SIG-M5 (cell line): ENCODE measurements around the gene THEMIS.
"Not testable (repeated sequence)": the region's sequence is repeated elsewhere in the genome, so short reads cannot be mapped to it uniquely, and the experiment has no call there.

ENCODE experiments used
- DNase-seq: peaks from one replicate; lab custom pipeline; 2025; lab: John Stamatoyannopoulos, UW

THEMIS gene

DNA sequence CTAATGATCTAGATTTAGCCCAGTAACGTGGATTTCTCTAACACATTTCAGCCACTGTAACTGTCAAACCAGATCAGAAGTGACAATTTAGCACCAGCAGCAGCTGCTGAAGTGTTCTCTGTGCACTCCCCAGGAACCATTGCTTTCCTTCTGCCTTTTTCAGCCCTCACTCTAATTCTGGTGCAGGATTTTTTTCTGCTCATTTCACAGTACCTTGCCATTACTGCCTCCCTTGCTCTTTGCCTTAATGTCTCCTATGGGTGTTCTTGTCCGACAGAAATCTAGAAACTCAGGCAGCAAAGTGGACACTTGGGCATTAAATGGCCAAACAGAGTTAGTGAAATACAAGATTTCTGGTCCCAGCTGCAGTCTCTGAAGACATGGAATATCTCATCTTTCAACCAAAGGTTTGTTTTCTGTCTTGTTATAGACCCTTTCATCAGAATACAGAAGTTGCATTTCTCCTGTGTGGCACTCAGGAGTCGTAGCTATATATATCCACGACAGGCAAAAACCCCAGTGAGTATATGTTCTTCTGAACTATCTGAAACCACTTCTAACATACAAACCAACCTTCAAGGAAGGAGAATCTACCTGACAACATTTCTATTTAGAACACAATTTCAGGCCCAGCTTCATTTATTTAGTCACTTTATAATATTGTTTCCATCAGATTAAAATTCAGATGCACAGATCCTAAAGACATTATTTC is 92.9 kb downstream of the THEMIS start:
- no peak for DNase-seq

DNA sequence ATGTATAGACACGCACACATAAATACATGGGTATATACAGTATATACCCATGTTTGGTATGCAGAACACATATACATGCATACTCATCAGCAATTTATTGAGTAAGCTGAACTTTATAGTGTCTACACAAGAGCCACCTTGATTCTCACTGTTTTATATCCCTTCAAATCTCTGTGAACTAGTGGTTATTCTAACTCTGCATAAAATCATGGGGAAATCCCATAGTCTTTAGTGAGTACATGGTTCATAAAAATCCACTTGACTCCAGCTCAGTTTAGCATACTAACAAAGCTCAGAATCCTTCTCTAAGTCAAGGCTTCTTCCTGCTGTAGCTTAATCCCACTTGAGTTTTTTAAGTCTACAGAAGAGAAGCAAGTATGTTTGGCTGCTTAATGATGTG is 104.1 kb downstream of the THEMIS start:
- DNase-seq = no peak

DNA sequence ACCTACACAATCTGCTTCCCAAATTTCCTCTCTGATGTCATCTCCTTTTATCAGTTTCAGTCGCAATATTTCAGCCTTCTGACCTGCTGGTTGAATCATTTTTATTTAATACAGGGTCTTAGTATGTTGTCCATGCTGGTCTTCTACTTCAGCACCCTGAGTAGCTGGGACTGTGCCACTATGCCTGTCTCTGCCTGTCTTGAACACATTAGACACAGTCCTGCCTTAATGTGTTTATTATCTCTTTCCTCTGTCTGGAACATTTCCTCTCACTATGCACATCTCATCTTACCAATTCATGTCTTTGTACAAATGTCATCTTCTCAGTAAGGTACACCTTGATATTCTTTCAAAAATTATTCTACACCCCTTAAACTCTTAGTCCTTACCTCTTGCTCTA is 106.5 kb downstream of the THEMIS start:
- no peak for DNase-seq

GRCh38 chr6:127793396-127793795 is 107.5 kb downstream of the THEMIS start:
- DNase-seq = no peak

- no peak for DNase-seq
These were observed 108.2 kb downstream of the THEMIS start for GRCh38 chr6:127792616-127793015.

DNA sequence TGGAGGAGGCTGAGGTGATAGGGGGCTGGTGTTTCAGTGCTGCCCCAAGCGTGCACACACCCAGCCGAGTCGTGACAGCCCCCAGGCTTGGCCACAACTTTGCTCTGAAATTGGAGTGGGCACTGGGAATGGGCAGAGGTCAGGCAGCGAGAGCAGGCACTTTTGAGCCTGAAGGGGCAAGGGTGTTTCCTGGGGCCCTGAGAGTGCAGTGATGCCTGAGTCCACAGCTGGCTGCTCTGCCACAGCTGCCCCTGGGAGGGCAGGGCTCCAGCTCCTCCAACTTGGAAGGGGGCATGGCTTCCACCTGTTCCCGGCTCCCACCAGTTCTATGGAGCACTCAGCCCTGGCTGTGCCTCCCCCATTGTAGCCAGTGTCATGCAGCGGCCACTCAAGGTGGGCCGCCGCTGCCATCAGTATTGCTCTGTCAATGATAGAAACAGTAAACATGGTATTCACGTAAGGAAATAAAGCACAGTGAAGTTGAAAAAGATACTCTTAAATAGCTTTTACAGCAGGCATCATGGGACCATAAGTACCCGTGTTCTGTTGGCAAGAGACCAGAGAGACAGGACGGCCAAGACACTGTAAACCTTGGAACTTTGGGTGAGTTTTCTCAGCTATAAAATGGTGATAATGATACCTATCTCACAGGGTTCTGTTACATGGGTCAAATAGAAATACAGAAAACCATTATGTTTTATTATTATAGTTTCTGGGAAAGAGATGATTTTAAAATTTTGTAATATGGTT is 108.9 kb downstream of the THEMIS start:
- no peak for DNase-seq

GRCh38 chr6:127790571-127790970 is 110.3 kb downstream of the THEMIS start:
- no peak for DNase-seq

DNA sequence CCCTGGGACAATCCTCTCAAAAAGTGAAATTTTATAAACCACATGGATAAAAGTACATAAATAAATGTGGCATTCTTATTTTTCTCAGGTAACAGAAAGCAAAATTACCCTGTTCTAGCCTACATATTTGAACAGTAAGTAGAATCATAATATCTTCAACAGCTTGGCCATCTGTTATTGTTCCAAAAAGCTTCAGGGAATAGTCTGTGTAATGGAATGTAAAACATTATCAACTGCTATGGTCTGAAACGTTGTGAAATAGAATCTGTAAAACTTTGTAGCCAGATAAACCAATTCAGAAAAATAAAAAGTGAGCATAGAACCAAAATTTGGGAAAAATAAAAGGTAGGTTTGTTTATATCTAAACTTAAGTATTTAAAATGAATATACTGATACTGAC is 114.7 kb downstream of the THEMIS start:
- DNase-seq = no peak

GRCh38 chr6:127784468-127784867 is 116.4 kb downstream of the THEMIS start:
- no peak for DNase-seq

DNA sequence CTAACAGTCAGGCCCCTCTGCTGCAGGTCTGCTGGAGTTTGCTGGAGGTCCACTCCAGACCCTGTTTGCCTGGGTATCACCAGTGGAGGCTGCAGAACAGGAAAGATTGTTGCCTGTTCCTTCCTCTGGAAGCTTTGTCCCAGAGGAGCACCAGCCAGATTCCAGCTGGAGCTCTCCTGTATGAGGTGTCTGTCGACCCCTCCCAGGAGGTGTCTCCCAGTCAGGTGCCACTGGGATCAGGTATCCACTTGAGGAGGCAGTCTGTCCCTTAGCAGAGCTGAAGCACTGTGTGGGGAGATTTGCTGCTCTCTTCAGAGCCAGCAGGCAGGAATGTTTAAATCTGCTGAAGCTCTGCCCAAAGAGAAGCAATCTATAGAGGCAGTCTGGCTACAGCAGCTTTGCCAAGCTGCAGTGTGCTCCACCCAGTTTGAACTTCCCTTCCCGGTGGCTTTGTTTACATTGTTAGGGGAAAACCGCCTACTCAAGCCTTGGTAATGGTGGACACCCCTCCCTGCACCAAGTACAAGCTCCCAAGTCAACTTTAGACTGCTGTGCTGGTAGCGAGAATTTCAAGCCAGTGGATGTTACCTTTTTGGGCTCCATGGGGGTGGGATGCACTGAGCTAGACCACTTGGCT is 119.1 kb downstream of the THEMIS start:
- DNase-seq = not testable (repeated sequence)

- DNase-seq = no peak
These were observed 124.5 kb downstream of the THEMIS start for GRCh38 chr6:127776320-127776719.

DNA sequence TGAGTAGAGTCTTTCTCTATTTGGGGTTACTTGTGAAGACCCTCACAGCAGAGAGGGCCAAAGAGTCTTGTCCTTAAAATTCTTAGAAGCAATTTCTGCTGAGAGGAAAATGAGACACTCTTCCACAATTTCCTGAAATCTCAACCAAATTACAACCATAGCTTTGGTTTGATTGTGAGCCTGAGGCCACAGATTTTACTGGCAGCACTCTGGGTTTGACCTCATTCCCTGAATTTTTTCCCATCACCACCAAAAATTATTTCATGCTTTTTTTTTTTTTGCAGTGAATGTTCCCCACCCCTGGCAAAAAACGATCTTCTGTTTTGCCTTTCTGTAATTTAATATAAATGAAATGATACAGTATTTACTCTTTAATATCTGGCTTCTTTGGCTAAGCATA is 125.5 kb downstream of the THEMIS start:
- DNase-seq = no peak

DNA sequence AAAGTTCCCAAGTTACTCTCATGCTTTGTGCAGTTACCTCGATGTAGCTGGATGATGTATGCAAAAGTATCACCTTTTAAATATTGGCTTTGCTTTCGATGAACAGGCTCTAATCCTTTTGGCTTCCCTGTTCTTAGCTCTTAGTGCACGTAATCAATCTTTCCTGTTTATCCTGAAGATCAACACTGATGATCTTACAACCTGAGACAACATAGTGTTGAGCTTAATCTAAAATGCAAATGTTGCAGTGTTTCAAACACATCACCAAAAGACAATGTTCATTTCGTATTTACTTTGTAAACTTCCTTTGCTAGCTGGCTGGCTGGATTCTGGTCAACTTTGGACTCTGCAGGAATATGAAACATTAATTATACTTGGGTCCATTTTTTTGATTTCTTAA is 132.1 kb downstream of the THEMIS start:
- no peak for DNase-seq

- no peak for DNase-seq
These were observed 132.6 kb downstream of the THEMIS start for GRCh38 chr6:127768223-127768622.

- no peak for DNase-seq
These were observed 134.9 kb downstream of the THEMIS start for GRCh38 chr6:127765949-127766348.

DNA sequence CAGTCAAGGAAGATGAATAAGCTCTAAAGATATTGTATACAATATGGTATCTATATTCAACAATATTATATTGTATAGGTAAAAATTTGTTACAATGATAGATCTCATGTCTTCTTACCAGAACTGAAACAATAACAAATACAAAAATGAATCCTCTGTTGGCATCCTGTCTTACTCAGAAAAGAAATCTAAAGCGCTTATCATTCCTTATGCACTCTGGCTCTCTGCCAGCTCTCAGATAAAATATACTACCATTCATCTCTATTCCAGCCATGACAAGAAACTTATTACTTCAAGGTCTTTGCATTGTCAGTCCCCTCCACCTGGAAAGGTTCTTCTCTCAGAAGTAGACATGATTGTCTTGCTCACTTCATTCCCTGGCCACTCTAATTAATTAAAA is 138.6 kb downstream of the THEMIS start:
- no peak for DNase-seq

DNA sequence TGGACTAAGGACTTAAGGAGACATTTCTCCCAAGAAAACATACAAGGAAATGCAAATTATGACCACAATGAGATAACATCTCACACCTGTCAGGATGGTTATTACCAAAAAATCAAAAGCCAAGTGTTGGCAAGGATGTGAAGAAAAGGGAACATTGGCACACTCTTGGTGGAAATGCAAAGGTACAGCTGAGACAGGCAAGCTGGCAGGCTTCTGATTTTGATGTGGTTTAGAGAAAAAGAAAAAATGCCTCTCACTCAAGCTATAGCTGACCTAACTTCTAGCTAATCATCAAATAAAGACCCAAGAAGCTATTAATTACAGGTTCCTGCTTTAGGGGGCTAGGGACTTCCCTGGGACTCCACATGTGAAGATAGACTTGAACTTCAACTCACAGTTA is 139.8 kb downstream of the THEMIS start:
- DNase-seq = no peak

DNA sequence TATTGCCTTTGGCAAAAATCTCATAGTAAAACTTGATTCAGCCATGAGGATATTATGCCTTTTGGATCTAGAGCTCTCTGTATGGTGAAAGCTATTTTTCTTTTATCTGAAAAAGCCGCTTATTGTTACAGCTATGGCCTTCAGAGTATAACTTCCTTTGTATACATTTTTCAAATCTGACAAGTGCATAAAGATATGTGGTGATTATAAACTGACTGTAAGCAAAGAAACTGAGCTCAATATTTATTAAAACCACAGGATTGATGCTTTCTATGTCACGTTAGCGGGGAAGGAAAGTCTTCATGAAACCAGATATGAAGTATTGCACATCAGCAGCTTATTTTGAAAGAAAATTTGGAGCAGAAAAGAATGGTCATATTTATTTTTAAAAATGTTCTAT is 151.8 kb downstream of the THEMIS start:
- no peak for DNase-seq

DNA sequence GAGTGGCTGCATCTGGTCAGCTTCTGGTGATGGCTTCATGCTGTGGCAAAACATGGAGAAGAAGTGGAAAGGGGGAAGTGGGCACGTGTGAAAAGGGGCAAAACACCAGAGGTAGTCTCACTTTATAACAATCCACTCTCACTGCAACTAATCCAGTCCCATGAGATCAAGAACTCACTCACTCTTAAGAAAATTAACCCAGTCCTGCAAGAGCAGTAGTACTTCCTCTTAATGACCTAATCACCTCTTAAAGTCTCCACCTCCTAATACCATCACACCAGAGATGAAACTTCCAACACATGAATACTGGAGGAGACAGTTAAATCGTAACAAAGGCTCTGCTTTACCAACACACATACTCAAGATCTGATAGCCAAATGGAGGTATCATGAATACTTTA is 152.6 kb downstream of the THEMIS start:
- DNase-seq = no peak

DNA sequence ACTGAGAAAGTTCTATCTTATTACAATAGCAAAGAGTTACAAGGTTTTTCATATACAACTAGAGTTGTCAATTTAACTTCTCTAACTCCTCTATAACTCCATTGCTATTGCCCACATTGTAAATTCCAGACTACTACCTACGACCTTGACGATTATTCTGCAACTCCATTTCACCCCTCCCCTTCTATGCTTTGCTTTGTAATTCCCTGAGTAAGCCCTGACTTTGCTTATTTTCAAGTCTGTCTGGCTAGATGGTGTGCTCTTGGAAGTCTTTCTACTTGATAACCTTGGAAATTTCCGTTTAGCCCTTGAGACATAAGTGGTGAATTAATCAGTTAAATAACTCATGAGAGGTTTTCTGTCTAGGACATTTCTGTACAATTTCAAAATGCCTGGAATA is 162.4 kb downstream of the THEMIS start:
- no peak for DNase-seq

GRCh38 chr6:127737768-127738167 is 163.1 kb downstream of the THEMIS start:
- no peak for DNase-seq

- DNase-seq = no peak
These were observed 163.8 kb downstream of the THEMIS start for GRCh38 chr6:127737009-127737486.

DNA sequence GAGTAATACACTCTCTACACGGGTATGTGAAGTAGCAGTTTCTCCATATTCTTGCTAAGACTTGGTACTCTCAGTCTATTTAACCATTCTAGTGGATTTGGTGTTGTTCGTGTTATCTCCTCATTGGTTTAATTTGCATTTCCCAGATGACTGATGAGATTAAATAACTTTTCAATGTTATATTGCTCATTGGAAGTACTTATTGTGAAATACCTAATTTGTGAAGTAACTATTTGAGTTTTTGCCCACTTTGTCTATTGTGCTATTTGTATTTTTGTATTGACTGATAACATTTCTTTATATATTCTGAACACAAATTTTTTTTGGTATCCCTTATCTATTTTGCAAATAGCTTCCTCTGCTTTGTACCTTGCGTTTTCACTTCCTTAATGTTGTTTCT is 167.9 kb downstream of the THEMIS start:
- DNase-seq = no peak
